ENCODE measurements around the gene RPUSD4.

DNA sequence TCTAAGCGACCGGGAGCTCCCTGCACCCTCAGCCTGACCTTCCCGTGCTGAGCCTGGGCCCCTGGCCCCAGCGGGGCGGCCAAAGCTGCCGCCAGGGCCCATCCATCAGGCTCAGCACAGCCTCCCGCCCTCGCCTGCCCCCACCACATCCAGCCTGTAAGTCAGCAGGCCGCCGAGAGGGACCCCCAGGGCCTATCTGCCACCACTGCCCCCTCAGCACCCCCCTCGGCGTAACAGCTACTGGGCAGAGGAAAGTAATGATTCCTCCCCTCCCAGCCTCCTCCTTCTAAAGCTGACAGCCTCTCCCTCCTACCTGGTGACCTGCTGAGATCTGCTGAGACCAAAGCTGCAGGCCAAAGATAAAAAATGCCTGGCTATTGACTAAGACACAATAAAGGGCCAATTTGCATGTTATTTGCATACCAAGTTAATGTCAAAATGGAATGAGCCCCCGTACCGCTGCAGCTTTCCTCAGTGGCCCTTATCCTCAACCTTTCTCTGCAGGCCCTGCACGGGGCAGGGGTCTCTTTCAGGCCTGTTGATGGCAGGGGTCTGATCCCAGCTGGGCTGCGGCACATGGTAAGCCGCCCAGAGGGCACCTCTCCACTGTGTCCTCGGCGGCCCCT, 51.6 kb downstream of the RPUSD4 start:
- TF ChIP-seq CTCF (IDR thresholded peaks at IDR 0.05 in 4 of 5, conservative IDR thresholded peaks at IDR 0.05 in 1 of 5) (no peak), POLR2A (IDR thresholded peaks at IDR 0.05) (no peak)

Data from gastrocnemius medialis (tissue), 4 donors.